Smooth muscle cell (in vitro differentiated cells): ENCODE data around the gene MAP4K2. TPM values are rescaled to one million over a fixed set of nuclear protein-coding genes. Genes with fewer than 3 reads are reported as not detected.

Experiments used
- DNase-seq: peaks from one replicate; lab custom pipeline; 2025; ENCODE audit not compliant: unreplicated experiment; lab: John Stamatoyannopoulos, UW
- H2AFZ ChIP-seq: fragments of 200-600 bp; sonication (generic); 2 replicates; pipeline ENCODE4 v1.6.0; 2016; ENCODE audit warnings: antibody characterized with exemption, low read depth, mild to moderate bottlenecking
- H3F3A ChIP-seq: fragments of 200-600 bp; sonication (generic); 2 replicates; pipeline ENCODE4 v1.6.0; 2017; ENCODE audit warnings: antibody characterized with exemption, low read depth
- H3K27ac ChIP-seq: fragments of 200-600 bp; sonication (generic); 2 replicates; pipeline ENCODE4 v1.5.1; 2016; ENCODE audit warnings: low read depth, mild to moderate bottlenecking
- H3K27me3 ChIP-seq: fragments of 200-600 bp; sonication (generic); 2 replicates; pipeline ENCODE4 v1.6.1; 2016; ENCODE audit warnings: low read depth, mild to moderate bottlenecking
- H3K36me3 ChIP-seq: fragments of 200-600 bp; sonication (generic); 2 replicates; pipeline ENCODE4 v1.5.1; 2016; ENCODE audit warnings: low read depth
- H3K4me1 ChIP-seq: fragments of 200-600 bp; sonication (generic); 2 replicates; pipeline ENCODE4 v1.5.1; 2016; ENCODE audit warnings: low read depth
- H3K4me2 ChIP-seq: fragments of 200-600 bp; sonication (generic); 2 replicates; pipeline ENCODE4 v1.6.0; 2016; ENCODE audit warnings: mild to moderate bottlenecking
- H3K4me3 ChIP-seq: fragments of 200-600 bp; sonication (generic); 2 replicates; pipeline ENCODE4 v1.5.1; 2016; ENCODE audit warnings: mild to moderate bottlenecking
- H3K79me2 ChIP-seq: fragments of 200-600 bp; sonication (generic); 2 replicates; pipeline ENCODE4 v1.6.0; 2016; ENCODE audit warnings: low read depth, mild to moderate bottlenecking
- H3K9ac ChIP-seq: fragments of 200-600 bp; sonication (generic); 2 replicates; pipeline ENCODE4 v1.6.0; 2016; ENCODE audit warnings: low read depth
- H3K9me3 ChIP-seq: fragments of 200-600 bp; sonication (generic); replicated peaks from 2 replicates; pipeline ENCODE4 v1.5.1; 2016; ENCODE audit warnings: low read depth
- H4K20me1 ChIP-seq: fragments of 200-600 bp; sonication (generic); 2 replicates; pipeline ENCODE4 v1.6.0; 2016; ENCODE audit warnings: low read depth
- WGBS: methylation state at CpG from one replicate; pipeline ENCODE4 v1.1.7; 2016; ENCODE audit warnings: low lambda C conversion rate; 5-methylcytosine and 5-hydroxymethylcytosine counted together
- polyA plus RNA-seq: library from polyadenylated mRNA; unstranded; fragments of >200 nt; fragmentation: Nextera tagmentation; extraction: Ambion mirVana; gene quantifications from 2 replicates; pipeline ENCODE4 v1.2.1, GENCODE V29; 2016
- total RNA-seq: library from RNA; depleted of rRNA; stranded (reverse); fragments of >200 nt; gene quantifications from 2 replicates; pipeline ENCODE4 v1.2.3, GENCODE V29; 2014
- TF ChIP-seq, protein P1 (sequence below): fragments of 200-600 bp; sonication (generic); IDR thresholded peaks from 2 replicates; pipeline ENCODE4 v1.5.1; 2017; ENCODE audit warnings: borderline replicate concordance, mild to moderate bottlenecking, antibody characterized with exemption; ENCODE audit not compliant: insufficient read depth, poor library complexity, severe bottlenecking

Gene MAP4K2
- total and polyA plus RNA-seq, 2 experiments from 2014 or later = 23.6 to 28.9 TPM

DNA sequence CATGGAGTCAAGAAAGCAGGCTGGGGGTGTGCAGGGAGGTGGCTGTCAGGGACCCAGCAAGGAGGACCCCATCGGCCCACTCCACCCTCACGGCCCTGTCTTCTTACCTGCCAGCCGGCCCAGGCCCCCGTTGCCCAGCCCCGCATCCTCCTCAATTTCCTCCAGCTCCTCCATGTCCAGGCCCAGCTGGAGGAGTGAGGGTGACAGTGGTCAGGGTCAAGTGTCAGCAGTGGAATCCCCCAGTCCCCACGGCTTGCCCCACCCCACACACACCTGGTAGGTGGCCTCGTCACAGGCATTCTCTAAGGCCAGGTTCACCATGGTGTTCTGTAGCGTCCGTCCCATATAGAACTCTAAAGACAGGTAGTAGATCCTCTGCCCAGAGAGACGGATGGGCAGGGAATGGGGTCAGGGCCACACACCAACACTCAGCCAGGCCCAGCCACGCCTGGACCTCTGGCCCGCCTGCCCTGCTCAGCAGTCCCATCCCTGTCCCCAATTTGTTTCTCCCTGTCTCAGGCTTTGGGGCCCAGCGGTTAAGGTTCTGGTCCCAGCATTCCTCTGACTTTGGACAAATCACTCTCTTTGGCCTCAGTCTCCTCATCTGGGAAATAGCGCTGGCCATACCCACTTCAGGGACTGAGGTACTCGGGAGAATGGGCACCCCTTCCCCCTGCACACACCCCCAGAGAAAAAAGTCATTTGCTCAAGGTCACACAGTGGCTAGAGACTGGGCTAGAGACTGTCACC is 44.5 kb downstream of the MAP4K2 start:
- Histone ChIP-seq H3K27ac (no peak overlapping the region), H4K20me1 (peaks cover 29% of the 10 kb centered on the region), H3K36me3 (no peaks in the 10 kb centered on the region), H3K79me2 (no peaks in the 10 kb centered on the region), H3K4me3 (no peak overlapping the region), H3K9me3 (no peaks in the 10 kb centered on the region), H3K9ac (no peak overlapping the region), H3K4me1 (peaks cover 16% of the 10 kb centered on the region), H3K27me3 (no peaks in the 10 kb centered on the region), H3K4me2 (no peak overlapping the region), H2AFZ (no peak overlapping the region), H3F3A (peaks cover 10% of the 10 kb centered on the region)
- no peak for DNase-seq
- TF ChIP-seq, protein P1, sequence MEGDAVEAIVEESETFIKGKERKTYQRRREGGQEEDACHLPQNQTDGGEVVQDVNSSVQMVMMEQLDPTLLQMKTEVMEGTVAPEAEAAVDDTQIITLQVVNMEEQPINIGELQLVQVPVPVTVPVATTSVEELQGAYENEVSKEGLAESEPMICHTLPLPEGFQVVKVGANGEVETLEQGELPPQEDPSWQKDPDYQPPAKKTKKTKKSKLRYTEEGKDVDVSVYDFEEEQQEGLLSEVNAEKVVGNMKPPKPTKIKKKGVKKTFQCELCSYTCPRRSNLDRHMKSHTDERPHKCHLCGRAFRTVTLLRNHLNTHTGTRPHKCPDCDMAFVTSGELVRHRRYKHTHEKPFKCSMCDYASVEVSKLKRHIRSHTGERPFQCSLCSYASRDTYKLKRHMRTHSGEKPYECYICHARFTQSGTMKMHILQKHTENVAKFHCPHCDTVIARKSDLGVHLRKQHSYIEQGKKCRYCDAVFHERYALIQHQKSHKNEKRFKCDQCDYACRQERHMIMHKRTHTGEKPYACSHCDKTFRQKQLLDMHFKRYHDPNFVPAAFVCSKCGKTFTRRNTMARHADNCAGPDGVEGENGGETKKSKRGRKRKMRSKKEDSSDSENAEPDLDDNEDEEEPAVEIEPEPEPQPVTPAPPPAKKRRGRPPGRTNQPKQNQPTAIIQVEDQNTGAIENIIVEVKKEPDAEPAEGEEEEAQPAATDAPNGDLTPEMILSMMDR = no peak
- WGBS = 91% methylated on average over 10 of the region's 15 CpGs

DNA sequence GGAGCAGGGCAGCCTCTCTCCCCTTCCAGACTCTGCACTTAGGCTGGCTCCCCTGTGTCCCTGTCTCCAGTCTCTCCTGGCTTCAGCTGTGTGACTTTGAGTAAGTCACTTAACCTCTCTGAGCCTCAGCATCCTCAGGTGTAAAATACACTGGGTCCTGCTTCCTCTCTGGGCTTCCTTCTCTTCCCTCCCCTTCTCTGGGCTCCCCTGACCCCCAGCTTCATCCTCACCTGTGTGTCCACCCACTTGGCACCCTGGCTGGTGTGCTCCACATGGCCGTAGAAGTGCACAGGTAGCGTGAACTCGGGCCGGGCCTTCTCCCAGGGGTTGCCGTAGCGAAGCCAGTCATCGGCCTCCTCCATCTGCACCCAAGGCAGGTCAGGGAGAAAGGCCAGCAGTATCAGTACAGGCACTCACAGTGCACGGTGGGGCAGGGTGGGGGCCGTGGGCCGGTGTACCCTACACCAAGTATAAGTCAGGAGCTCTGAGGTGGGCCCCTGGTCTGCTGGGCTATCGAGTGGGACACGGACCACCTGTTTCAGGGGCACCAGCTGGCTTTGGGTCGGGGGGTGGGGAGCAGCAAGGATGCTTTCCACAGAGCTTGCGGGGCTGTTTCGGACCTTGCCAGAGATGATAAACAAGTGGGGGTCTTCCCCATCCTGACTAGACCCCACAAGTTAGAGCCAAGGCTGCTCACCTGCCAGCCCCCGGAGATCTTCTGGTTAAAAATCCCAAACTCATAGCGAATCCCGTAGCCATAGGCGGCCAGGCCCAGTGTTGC is 45.3 kb downstream of the MAP4K2 start:
- Histone ChIP-seq H3K79me2 (no peaks in the 10 kb centered on the region), H4K20me1 (peaks cover 21% of the 10 kb centered on the region), H3K27ac (no peak overlapping the region), H3K27me3 (no peaks in the 10 kb centered on the region), H3F3A (peaks cover 3% of the 10 kb centered on the region), H3K9me3 (no peaks in the 10 kb centered on the region), H2AFZ (no peak overlapping the region), H3K4me2 (no peak overlapping the region), H3K36me3 (no peaks in the 10 kb centered on the region), H3K4me3 (no peak overlapping the region), H3K9ac (no peak overlapping the region), H3K4me1 (peaks cover 13% of the 10 kb centered on the region)
- TF ChIP-seq, protein P1 = no peak
- DNase-seq = no peak
- WGBS = 89% methylated on average over 19 of the region's 19 CpGs

DNA sequence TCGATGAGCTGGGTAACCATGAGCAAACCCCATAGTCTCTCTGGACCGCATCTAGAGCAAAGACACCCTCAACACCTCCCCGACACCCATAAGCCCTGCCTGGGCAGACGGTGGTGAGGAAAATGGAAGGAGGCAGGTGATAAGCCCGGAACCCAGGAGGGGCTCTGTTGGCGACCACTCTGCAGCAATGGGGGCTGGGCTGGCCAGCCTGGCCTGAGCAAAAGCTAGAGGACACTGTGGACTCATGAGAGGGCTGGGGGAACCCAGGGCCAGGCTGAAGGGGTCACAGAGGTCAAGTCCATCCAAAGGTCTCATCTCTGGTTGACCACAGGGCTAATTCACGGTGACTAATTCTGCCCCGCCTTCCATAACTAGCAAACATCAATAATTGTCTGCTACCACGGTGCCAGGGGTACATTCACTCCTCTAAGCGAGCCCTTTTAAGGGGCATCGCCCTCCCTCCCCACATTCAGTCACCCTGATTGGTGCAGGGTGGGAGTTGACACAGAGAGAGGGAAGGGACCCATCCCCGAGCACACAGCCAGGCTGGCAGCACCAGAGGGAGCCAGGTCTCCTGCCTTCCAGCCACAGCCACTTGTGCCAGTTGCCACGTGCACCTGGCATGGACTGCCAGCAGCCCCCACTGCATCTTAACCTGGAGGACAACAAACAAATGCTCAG is 47.2 kb downstream of the MAP4K2 start:
- H3F3A ChIP-seq = no peaks in the 10 kb centered on the region
- WGBS = 91% methylated on average over 13 of the region's 13 CpGs
- H3K9ac ChIP-seq = no peak overlapping the region
- H3K79me2 ChIP-seq = no peaks in the 10 kb centered on the region
- no peak for DNase-seq
- H3K4me1 ChIP-seq = peaks cover 13% of the 10 kb centered on the region
- no peaks in the 10 kb centered on the region for H3K9me3 ChIP-seq
- H2AFZ ChIP-seq = no peak overlapping the region
- H3K27me3 ChIP-seq = no peaks in the 10 kb centered on the region
- H3K27ac ChIP-seq = no peak overlapping the region
- no peak overlapping the region for H3K4me3 ChIP-seq
- no peak overlapping the region for H3K4me2 ChIP-seq
- H3K36me3 ChIP-seq = no peaks in the 10 kb centered on the region
- TF ChIP-seq, protein P1 = no peak
- H4K20me1 ChIP-seq = peaks cover 8% of the 10 kb centered on the region
